ENCODE data around the gene CD2. TPM values are rescaled to one million over a fixed set of nuclear protein-coding genes. Genes with fewer than 3 reads are reported as not detected.

CD2 gene
- total and polyA plus RNA-seq, 2 of the 8 experiments (the other 6 are each of a cell fraction or from before 2014, with no cell fraction given), result not detected

DNA sequence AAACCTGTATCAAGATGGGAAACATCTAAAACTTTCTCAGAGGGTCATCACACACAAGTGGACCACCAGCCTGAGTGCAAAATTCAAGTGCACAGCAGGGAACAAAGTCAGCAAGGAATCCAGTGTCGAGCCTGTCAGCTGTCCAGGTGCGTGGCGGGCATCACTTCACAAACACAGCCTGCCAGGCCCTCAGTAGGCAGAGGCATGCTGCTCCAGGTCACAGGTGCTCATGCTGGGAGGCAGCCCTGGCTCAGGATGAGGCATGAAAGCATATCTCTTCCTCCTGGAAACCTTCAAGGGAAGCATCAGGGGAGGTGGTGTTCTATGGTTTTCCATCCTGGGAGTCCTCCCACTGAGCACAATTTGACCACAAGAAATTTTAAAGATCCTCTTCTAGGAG is 6.3 kb downstream of the CD2 start (continued):
- no peak for TF ChIP-seq KDM5A (IDR thresholded peaks at IDR 0.05; ENCODE audit: low read length)
- TF ChIP-seq SAP30 (IDR thresholded peaks at IDR 0.05; ENCODE audit: insufficient read depth, insufficient replicate concordance, low read length), result no peak
- TF ChIP-seq, protein P1, sequence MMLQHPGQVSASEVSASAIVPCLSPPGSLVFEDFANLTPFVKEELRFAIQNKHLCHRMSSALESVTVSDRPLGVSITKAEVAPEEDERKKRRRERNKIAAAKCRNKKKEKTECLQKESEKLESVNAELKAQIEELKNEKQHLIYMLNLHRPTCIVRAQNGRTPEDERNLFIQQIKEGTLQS (IDR thresholded peaks at IDR 0.05; ENCODE audit: insufficient read depth, low read depth, low read length), result no peak
- TF ChIP-seq, protein P2, sequence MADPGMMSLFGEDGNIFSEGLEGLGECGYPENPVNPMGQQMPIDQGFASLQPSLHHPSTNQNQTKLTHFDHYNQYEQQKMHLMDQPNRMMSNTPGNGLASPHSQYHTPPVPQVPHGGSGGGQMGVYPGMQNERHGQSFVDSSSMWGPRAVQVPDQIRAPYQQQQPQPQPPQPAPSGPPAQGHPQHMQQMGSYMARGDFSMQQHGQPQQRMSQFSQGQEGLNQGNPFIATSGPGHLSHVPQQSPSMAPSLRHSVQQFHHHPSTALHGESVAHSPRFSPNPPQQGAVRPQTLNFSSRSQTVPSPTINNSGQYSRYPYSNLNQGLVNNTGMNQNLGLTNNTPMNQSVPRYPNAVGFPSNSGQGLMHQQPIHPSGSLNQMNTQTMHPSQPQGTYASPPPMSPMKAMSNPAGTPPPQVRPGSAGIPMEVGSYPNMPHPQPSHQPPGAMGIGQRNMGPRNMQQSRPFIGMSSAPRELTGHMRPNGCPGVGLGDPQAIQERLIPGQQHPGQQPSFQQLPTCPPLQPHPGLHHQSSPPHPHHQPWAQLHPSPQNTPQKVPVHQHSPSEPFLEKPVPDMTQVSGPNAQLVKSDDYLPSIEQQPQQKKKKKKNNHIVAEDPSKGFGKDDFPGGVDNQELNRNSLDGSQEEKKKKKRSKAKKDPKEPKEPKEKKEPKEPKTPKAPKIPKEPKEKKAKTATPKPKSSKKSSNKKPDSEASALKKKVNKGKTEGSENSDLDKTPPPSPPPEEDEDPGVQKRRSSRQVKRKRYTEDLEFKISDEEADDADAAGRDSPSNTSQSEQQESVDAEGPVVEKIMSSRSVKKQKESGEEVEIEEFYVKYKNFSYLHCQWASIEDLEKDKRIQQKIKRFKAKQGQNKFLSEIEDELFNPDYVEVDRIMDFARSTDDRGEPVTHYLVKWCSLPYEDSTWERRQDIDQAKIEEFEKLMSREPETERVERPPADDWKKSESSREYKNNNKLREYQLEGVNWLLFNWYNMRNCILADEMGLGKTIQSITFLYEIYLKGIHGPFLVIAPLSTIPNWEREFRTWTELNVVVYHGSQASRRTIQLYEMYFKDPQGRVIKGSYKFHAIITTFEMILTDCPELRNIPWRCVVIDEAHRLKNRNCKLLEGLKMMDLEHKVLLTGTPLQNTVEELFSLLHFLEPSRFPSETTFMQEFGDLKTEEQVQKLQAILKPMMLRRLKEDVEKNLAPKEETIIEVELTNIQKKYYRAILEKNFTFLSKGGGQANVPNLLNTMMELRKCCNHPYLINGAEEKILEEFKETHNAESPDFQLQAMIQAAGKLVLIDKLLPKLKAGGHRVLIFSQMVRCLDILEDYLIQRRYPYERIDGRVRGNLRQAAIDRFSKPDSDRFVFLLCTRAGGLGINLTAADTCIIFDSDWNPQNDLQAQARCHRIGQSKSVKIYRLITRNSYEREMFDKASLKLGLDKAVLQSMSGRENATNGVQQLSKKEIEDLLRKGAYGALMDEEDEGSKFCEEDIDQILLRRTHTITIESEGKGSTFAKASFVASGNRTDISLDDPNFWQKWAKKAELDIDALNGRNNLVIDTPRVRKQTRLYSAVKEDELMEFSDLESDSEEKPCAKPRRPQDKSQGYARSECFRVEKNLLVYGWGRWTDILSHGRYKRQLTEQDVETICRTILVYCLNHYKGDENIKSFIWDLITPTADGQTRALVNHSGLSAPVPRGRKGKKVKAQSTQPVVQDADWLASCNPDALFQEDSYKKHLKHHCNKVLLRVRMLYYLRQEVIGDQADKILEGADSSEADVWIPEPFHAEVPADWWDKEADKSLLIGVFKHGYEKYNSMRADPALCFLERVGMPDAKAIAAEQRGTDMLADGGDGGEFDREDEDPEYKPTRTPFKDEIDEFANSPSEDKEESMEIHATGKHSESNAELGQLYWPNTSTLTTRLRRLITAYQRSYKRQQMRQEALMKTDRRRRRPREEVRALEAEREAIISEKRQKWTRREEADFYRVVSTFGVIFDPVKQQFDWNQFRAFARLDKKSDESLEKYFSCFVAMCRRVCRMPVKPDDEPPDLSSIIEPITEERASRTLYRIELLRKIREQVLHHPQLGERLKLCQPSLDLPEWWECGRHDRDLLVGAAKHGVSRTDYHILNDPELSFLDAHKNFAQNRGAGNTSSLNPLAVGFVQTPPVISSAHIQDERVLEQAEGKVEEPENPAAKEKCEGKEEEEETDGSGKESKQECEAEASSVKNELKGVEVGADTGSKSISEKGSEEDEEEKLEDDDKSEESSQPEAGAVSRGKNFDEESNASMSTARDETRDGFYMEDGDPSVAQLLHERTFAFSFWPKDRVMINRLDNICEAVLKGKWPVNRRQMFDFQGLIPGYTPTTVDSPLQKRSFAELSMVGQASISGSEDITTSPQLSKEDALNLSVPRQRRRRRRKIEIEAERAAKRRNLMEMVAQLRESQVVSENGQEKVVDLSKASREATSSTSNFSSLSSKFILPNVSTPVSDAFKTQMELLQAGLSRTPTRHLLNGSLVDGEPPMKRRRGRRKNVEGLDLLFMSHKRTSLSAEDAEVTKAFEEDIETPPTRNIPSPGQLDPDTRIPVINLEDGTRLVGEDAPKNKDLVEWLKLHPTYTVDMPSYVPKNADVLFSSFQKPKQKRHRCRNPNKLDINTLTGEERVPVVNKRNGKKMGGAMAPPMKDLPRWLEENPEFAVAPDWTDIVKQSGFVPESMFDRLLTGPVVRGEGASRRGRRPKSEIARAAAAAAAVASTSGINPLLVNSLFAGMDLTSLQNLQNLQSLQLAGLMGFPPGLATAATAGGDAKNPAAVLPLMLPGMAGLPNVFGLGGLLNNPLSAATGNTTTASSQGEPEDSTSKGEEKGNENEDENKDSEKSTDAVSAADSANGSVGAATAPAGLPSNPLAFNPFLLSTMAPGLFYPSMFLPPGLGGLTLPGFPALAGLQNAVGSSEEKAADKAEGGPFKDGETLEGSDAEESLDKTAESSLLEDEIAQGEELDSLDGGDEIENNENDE (IDR thresholded peaks at IDR 0.05; ENCODE audit: insufficient replicate concordance, low read length), result no peak
- TF ChIP-seq SP4 (IDR thresholded peaks at IDR 0.05; ENCODE audit: low read length), result no peak

Measured in H1 (cell line).